Stimulated activated CD8-positive, alpha-beta memory T cell treated with anti-CD3 and anti-CD28 coated beads, Interleukin-15, amount 100 ng/mL, for 1 hour (primary cell): Measurements from ENCODE around the gene CCDC102A.

Experiments
- DNase-seq: peaks from one replicate; pipeline ENCODE4 v3.0.0-alpha.2; 2020; ENCODE audit warnings: low read depth

The CCDC102A gene

GRCh38 chr16:57476546-57477410 lies 59.6 kb downstream of the CCDC102A start:
- DNase-seq, result no peak

GRCh38 chr16:57475711-57476339 lies 60.5 kb downstream of the CCDC102A start:
- DNase-seq, result peak; percentile 26

GRCh38 chr16:57474671-57475661 lies 61.4 kb downstream of the CCDC102A start:
- no peak for DNase-seq

- no peak for DNase-seq
Observed at GRCh38 chr16:57473906-57474305, 62.5 kb downstream of the CCDC102A start.

- DNase-seq, result no peak
Observed at GRCh38 chr16:57473176-57473840, 63.1 kb downstream of the CCDC102A start.

GRCh38 chr16:57472665-57473060 lies 63.7 kb downstream of the CCDC102A start:
- DNase-seq, result no peak

GRCh38 chr16:57471852-57472664 lies 64.3 kb downstream of the CCDC102A start:
- DNase-seq, result no peak

GRCh38 chr16:57471209-57471608 lies 65.2 kb downstream of the CCDC102A start:
- no peak for DNase-seq

- DNase-seq, result no peak
Observed at GRCh38 chr16:57470711-57471110, 65.7 kb downstream of the CCDC102A start.

- DNase-seq, result no peak
Observed at GRCh38 chr16:57469917-57470470, 66.4 kb downstream of the CCDC102A start.

- DNase-seq, result no peak
Observed at GRCh38 chr16:57469046-57469445, 67.3 kb downstream of the CCDC102A start.

GRCh38 chr16:57468346-57468745 lies 68.0 kb downstream of the CCDC102A start:
- no peak for DNase-seq

GRCh38 chr16:57464523-57464922 lies 71.8 kb downstream of the CCDC102A start:
- DNase-seq, result no peak

GRCh38 chr16:57462978-57463362 lies 73.4 kb downstream of the CCDC102A start:
- no peak for DNase-seq

- peak; percentile 91 for DNase-seq
Observed at GRCh38 chr16:57462209-57462977, 74.0 kb downstream of the CCDC102A start, which contains the start of gene POLR2C. Gene POLR2C, plus strand, starts transcription at chr16:57462679. Its CDS starts 46 bp downstream, at chr16:57462725.
